Inflammatory macrophage treated with lipopolysaccharide for 4 hours (primary cell): ENCODE results near the gene KIRREL1.

Source experiments
- DNase-seq: peaks from one replicate; pipeline ENCODE4 v3.0.0-alpha.2; 2020

Gene KIRREL1

DNA sequence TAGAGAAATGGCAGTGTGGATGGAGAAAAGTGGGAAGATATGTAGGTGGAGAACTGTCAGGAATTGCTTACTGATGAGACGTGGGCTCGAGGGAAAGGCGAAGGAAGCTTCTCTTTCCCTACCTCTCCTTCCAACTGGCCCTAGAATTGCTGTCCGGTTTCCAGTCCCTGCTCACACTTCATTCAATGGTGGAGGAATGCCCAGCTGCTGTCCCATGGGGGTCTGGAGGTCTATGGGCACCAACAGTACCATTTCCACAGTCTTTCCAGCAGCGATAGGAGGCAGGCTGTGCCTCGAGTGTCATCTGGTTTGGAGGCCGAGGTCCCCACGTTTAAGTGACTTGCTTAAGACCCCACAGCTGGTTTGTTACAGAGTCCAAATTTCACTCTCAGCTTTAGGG lies 155.7 kb downstream of the KIRREL1 start:
- DNase-seq: no peak
